ENCODE measurements around the gene FAM168A.

The FAM168A gene

DNA sequence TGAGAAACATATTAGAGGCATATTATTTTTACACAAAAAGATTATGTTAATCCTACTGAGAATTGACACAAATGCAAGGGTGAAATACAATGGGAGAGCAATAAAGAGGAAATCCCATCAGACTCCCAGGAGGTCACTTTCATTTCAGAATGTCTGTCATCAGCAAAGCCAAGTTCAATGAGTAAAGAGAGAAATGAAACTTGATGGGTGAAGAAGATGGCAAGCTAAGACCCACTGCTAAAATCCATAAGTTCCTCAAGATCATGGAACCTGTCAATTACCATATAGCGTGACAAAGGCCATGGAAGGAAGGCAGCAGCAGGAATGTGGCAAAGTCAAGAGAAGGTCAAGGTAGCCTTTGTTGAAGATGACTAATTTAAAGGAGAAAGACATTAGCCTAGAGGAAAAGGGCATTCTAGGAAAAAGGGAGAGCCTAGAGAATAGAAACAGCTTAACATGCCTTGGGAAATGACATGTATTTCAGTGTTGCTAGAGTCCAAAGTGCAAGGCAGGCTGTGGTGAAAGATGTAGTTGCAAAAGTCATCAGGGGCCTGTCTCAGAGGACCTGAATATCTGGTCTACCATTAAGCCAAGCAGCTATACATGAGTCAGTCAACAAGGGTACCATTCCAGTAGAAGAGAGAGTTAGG is 43.1 kb downstream of the FAM168A start:
- no peak for DNase-seq

DNA sequence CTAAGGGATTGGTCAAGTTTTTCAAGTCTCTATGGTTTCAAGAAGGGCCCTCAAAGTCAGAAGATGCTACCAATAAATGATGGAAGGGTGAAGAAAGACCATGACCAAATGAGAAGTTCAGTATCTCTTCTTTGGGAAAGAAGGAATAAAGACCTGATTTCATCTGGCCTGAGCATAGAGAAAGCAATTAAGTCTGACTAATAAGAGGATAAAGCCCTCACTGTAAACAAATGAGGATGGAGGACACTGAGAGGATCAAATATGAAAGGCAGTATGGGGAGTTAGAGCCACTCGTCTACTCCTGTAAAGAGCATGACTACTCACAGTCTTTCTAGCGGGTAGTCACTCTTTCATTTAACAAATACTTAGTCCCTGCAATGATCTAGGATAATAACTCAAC is 44.6 kb downstream of the FAM168A start:
- no peak for DNase-seq

DNA sequence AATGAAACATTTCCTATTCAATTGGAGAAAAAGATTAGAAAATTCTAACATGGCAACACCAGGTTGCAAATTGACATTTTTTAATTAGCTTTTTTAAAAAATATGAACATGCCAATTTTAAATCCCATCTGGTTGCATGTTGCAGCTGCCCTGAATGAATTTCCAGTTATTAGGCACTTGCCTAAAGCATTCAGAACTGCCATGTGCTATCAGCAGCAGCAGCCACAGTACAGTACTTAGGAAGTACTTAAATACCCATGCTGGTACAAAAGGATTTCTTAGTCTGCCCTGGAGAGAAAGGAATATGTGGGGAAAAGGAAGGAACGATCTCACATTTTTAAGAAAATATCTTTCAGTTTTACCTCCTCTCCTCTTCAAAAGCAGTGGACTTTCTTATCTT is 46.2 kb downstream of the FAM168A start:
- no peak for DNase-seq

DNA sequence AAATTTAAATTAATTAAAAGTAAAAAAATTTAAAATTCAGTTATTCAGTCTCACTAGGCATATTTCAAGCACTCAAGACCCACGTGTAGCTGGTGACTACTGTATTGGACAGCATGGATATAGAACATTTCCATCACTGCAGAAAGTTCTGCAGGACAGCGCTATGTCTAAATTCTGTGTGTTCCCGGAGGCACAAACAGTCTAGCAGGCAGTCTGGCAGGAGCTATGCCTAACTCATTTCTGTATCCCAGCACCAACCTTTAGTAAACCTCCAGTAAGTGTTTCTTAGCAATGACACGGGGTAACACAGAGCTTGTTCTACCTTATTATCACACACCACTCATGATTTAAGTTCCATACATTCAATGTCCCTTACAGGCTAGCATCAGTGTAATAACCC is 48.5 kb downstream of the FAM168A start:
- no peak for DNase-seq

DNA sequence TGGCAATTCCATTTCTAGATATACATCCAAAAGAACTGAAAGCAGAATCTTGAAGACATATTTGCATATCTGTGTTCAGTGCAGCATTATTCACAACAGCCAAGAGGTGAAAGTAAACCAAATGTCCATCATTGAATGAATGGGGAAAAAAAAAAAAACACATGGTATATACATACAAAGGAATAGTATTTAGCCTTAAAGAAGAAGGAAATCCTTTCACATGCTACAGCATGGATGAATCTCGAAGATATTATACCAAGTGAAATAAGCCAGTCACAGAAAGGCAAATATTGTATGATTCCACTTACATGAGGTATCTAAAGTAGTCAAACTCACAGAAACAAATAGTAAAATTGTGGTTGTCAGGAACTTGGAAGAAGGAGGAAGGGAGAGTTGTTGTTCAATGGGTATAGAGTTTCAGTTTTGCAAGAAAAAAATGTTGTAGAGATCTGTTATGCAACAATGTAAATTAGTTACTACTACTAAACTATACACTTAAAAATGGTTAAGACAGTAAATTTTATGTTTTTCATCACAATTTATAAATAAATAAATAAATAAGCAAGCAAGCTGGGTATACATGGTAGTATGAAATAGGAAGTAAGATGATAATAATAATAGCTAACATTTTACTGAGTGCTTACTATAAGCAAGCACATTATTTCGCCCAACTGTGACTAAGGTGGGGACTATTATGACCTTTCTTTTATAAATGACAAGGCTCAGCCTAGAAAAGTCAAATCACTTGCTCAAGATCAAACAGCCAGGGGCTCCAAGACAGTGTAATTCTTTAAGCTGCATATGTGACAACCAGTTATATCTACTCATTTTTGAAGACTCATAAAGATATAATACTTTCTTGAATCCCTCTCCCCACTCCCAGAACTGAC is 50.0 kb downstream of the FAM168A start:
- DNase-seq: no peak

DNA sequence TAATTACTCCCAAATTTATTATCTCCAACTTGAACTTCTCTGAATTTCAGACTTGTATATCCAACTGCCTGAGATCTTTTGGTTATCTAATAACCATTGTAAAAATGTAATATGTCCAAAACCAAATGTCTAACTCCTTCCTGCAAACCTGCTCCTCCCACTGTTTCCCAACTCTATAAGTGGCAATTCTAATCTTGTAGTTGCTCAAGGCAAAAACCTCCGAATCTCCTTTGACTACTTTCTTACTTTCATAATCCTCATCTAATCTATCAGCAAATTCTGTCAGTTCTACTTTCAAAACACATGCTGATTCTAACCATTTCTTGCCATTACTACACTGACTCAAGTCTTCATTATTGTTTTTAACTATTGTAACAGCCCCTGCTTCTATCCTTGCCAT is 55.7 kb downstream of the FAM168A start:
- no peak for DNase-seq

DNA sequence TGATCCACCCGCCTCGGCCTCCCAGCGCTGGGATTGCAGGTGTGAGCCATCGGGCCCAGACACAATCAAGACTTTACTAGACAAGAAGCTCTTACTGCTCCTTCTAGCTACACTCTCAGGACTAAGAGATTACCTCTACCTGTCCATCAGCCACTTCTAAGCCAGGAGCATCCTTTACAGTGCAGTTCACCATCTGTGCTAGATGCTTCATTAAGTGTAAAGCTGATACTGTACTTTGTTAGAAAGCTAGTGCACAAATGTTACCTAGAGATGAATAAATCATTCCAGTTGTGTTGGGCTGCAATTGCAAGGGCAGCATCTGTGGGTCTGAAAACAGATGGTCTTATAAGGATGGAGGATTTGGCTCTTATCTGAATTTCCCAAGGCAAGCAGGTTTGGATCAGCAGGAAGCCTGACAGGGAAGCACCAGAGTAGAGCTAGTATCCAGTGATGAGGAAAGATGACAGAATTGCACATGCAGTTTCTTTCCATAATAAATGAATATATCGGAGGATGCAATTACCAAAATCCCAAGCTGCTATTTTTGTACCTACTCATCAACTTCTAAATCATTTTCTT is 58.3 kb downstream of the FAM168A start:
- DNase-seq: no peak

DNA sequence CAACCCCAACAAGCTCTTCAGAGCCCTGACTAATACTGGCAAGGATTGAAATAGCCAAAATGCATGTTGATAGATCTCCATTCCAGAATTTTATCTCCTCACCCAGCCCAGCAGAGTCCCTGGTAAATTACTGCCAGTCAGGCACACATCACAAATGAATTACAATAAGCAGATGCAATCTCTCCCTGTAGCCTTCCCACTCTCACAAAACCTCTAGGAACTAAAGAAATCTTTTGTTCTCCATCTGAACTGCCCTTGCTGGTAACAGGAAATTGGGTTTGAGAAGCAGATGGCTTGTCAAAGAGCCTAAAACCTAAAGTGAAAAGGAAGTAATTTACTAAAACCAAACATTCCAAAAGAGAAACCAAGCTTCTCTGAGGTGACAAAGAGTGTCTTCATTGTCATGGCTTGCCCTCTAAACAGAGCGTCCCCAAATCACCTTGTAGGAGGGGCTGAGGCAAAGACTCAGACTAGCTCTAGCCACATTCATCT is 59.5 kb downstream of the FAM168A start:
- no peak for DNase-seq

DNA sequence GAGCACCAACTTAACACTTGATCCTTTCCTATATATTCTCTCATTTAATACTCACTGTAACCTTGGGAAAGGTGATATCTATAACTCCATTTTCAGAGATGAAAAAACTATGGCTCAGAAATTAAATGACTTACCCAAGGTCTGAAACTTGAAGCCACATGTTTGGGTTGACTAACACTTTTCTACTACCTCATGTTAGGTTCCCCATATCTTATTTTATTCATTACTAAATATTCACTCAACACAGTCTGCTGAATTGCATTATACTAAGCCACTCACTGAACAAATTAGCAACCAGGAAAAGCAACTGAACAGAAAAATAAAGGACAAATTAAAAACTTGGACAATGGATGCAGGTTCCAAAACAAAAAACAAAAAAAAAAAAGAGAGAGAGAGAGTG is 59.9 kb downstream of the FAM168A start:
- no peak for DNase-seq

DNA sequence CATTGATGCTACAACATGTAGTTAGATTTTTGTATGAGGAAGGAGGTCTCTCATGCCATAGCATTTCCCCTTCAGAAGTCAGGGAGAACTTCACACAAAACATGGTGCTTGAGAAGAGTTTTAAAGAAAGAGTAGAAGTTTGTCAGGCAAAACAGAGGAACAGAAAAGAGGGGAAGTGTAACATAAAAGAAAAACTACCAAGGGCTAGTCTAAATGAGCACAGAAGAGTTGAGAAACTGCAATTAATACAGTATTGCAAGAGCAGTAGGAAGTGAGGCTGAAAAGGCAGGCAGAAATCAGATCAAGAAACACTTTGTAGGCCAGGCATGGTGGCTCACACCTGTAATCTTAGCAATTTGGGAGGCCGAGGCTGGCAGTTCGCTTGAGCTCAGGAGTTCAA is 61.0 kb downstream of the FAM168A start:
- DNase-seq: no peak

DNA sequence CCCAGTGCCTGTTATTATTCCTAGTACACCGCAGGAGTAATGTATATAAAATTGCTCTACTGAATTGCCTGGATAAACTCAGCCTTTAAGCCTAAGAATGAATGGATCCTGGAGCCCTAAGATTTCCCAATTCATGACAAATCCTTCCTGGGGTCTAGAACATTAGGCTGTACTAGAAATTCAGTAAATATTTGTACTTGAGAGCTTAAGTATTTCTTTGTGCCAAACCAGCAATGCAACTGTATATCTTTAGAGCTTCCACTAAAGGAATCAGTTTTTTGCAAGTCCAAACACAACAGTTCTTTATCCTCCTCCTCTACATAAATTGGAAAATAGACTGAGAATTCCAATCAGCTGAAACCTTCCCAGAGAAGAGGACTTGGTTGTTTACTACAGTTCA is 65.6 kb downstream of the FAM168A start:
- no peak for DNase-seq

DNA sequence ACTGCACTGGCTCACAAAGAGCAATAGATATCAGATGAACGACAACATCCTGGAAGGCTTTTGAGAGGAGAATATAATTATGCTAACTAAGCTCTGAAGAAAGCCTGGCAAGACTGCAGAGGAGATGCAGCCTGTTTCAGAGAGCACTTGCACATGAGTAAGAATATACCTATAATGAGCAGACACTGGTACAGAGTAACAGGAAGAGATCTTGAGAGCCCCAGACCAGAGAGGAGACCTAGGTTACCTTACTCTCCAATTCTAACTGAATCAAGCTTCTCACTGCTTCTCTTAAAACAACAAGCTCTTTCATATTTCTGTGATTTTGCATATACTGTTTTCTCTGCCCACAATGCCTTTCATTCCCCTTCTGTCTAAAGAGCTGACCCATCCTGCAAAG is 66.5 kb downstream of the FAM168A start:
- DNase-seq: no peak

DNA sequence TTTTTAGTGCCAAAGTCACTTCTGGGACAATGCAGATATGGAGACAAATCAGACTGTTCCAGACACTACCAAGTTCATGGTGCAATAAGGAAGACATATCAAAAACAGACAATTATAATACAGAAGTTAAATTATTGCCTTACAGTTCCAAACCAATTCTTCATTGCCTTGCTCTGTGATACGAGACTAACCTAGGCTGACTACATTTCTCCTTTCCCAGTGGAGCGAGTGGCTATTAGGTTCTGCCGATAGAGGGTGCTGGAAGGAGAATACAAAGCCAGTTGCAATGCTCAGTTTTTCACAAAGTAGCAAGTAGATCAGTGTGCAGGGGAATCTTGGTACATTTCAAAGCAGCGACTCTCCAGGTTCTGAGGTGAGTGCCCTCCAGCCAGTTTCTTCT is 67.8 kb downstream of the FAM168A start:
- no peak for DNase-seq

DNA sequence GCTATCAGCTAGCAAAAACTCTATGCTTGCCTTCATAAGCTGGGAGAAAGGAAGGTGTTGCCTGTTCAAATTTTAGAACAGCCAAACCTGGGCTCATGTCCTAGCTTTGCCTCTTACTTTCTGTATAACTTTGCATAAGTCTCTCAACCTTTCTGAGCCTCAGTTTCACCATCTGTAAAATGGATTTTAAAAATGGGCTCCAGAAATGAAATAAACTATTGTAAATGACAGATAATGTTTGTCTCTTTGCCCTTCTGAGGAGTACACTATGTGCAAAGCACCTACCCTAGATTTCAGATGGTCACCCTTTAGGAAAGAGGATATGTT is 68.7 kb downstream of the FAM168A start:
- DNase-seq: no peak

DNA sequence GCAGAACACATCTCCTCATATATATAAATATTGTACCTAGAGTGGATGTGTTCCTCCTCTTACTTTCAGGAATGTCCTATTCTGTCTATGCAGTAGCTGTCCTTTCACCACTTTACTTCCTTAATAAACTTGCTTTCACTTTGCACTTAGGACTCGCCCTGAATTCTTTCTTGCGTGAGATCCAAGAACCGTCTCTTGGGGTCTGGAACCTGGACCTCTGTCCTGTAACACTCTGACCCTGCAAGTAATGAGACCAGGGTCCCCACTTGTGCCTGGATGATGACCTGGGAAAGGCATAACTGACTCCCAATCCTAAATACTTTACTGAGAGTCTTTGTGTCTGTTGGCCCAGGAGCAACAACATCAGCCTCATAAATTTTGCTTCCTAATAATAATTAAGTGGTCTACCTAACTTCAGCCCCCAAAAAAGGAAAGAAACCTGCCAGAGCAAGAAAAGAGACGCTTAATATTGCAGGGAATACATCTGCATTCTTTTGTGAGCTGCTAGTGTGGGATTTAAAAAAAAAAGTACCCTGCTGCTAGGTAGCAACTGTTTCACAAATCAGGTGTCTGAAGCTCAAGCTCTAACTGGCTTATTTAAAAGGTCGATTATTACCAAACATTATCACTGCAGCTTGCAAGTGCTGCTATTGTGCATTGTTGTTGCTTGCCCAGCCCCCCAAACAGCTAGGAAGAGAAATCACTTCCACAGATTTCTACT is 69.3 kb downstream of the FAM168A start:
- DNase-seq: no peak

DNA sequence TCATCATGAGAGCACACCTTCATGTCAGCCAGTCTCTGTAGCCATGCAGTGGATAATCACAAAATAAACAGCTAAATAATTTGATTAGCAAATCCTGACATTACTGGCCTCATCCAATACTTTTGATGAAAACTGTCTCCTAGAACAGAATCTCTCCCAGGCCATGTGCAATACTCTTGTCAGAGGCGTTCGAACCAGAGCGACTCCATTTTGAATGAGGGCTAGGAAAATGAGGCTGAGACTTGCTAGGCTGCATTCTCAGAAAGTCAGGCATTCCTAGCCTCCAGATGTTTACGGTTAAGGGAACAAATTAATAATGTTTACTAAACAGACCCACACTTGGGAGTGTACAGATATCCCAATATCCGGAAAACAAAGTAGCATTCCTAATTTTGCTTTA is 69.9 kb downstream of the FAM168A start:
- no peak for DNase-seq

DNA sequence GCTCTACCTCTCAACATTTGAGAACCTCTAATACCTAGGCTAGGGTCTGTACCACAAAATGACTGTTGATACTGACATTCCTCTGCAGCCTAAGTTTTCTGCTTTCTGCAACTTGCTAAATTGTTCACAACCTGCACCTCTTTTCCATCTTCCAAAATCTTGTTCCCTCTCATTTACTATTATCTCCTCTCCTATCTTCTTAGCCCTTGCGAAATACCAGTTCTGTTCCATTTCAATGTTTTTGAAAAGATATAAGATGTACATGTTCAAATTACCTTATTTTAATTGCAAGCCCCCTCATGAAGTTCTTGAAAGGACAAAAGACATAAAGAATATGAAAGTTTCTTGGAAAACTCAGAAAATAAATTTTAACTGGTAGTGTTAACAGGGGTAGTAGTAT is 72.3 kb downstream of the FAM168A start:
- no peak for DNase-seq

DNA sequence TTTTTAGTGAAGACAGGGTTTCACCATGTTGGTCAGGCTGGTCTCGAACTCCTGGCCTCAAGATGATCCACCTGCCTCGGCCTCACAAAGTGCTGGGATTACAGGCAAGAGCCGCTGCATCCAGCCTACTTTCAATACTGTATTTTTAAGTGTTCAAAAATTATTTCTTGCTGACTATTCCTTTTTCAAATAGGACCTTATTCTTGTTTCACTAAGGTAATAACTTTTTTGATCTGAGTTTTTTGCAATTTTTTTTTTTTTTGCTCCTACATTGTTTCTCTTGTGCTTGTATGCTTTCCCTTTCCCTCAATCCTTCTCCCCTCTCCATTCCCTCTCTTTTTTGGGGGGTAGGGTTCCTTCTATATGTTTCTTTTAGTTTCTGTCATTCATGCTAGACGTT is 73.1 kb downstream of the FAM168A start:
- DNase-seq: no peak

DNA sequence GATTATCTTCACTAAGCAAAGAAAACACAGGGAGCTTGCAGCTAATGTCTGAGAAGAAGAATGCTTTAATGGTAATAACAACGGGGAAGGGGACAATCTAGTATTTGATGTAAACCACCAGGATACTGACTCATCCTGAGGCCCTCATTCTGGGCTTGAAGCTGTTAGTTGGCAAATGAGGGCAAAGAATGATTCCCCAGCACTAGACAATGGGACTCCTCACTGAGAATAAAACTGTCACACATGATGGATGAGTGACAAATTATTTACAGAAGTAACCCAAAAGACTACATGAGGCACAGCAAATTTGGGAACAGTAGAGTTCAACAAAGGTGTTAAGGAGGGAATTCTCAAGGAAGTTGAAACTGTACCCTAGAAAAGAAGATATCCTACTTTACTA is 76.3 kb downstream of the FAM168A start:
- DNase-seq: no peak

DNA sequence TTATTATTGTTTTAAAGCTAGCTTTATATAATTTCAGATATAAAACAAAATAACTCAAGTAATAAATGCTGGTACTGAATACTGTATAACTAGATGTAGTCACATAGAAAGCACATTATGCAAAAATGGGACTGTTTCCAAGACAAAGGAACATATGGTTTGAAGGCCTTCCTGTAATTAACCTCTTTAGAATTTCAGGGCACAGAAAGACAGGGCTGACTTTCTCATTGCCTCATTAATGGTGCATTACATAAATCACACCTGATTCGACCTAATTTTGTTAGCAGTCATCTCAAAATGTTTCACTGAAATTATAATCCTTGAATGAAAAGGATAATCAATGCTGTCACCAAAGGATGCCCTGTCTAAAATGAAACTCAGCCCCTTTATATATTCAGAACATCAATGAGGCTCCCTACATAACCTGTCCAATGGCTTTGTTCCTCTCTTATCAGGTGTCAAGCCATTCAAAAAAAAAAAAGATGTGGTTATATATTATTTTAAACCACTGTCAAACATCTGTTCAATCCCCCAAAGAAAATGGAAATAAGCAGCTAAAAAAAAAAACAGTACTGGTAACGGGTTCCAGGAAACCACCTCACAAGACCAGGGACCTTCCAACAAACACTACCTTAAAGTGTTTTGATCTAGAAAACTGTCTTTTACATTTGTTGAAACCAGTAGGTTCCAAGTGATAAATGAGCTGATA is 77.4 kb downstream of the FAM168A start:
- DNase-seq: no peak

DNA sequence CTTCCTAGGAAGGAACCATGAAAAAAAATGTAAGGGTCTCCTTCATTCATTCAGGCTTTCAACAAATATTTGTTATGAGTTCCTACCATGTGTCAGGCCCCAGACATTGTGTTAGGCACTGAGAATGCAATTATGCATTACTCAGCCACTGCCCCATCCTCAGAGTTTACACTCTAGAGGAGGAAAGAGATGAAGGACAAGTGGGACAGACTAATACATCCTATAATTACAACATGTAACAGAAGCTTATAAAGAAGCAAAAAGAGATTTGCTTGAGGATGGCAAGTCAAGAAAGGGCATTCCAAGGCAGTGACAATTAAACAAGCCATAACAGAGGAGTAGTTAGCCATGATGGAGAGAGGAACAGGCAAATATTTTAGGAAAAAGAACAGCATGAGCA is 78.6 kb downstream of the FAM168A start:
- DNase-seq: no peak

DNA sequence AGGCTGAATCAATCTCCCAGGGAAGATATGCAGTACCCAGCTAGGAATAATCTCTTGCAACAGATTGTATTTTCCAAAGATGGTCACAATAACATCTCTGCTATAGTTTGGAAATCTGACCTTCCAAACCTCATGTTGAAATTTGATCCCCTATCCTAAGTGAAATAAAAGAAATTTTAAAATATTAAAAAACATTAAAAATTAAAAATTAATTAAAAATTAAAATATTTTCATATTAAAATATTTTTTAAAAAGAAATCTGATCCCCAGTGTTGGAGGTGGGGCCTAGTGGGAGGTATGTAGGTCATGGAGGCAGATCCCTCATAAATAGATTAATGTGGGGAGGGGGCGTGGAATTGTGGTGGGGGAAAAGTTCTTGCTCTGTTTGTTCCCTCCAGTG is 79.7 kb downstream of the FAM168A start:
- no peak for DNase-seq

DNA sequence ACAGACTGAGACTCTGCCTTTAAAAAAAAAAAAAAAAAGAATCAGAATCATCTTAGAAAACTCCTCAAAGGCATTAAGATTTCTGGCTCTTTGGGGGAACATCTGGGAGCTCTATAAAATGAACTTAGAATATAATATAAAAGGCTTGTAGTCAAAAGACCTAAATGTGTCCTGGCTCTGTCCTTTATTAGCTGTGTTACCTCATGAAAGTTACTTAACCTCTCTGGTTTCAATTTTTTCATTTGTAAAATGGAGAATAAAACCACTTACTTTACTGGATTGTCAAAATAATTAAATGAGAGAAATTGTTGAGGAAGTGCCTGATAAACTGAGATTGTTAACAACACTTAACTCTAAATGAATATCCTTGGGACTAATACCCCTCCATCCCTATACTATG is 81.8 kb downstream of the FAM168A start:
- DNase-seq: no peak

Data from activated CD4-positive, alpha-beta T cell treated with anti-CD3 and anti-CD28 coated beads, Interleukin-2, amount 50 U/mL, for 4 hours (primary cell).